NCI-H510A treated with DMSO at 0.1 percent for 48 hours (cell line): ENCODE results near the gene SSH2.

Experiments used
- DNase-seq: peaks from one replicate; lab custom pipeline; 2025; lab: John Stamatoyannopoulos, UW

Gene SSH2

GRCh38 chr17:29625037-29625750, 304.8 kb downstream of the SSH2 start:
- DNase-seq = no peak

- no peak for DNase-seq
Observed at GRCh38 chr17:29624586-29624985, 305.4 kb downstream of the SSH2 start.

GRCh38 chr17:29623283-29623647, 306.8 kb downstream of the SSH2 start:
- no peak for DNase-seq

DNA sequence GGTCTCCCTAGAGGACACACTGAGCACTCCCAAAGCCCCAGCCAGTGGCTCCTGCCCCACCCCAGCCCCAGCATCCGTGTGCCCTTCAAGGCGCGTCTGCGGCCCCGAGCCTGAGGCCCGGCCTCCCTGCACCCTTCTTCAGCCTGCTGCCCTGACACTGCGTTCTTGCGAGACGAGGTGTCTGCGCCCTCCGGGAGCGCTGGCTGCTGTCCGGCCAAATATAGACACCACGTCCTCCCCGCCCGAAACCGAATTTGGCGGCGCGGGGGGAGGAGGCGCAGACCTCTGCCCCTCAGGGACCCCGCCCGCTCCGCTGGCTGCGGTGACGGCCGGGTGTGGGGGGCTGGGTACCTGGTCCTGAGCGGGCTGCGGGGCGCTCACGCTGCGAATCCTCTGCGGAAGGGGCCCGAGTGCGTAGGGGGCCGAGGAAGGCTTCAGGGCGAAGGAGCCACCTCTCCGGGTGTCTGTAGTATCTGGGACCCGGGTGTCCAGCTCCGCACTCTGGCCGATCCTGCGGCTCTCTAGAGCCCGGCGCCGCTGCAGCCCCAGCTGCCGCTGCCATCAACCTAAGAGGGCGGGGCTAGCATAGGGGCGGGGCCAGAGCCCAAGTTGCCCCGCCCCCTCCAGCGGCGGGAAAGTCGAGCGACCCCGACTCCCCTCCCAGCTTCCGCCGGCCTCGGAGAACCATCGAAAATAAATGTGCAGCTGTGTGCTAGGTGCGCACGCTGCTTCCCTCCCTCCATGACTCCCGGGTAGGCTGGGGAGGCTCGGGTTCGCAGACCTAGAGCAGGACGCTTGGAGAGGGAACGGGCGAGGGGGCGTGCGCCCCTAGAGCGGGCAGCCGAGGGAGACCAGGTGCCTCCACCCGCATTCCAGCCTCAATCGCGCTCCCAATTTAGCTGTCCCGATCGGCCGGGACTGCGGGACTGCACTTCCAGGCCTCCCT, 307.4 kb downstream of the SSH2 start, which contains the start of gene CORO6:
CORO6 (minus strand) TSS at position 576 of the 946 bp plus-strand sequence. CDS start 1,491 bp downstream, outside the sequence.
- DNase-seq = no peak

DNA sequence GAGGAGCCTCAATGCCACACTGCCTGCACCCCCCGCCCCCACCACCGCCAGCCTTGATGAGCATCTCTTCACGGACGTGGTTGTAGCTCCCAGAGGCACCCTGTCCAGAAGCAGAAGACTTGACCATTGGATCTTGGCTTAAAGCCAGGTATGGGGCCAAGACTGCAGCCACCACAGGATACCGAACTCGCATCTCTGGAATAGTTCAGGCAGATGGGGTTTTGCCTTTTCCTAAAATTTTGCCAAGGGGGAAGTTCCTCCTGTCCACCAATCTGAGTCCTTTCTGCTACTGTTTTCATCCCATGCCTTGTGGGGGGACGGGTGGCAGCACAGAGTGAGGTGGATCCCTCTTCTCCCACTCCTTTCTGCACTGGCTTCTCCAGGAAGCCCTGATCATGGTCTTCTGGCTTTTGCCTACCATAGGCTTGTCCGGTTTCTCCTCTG, 308.3 kb downstream of the SSH2 start:
- no peak for DNase-seq

GRCh38 chr17:29620779-29621500, 309.1 kb downstream of the SSH2 start:
- no peak for DNase-seq

DNA sequence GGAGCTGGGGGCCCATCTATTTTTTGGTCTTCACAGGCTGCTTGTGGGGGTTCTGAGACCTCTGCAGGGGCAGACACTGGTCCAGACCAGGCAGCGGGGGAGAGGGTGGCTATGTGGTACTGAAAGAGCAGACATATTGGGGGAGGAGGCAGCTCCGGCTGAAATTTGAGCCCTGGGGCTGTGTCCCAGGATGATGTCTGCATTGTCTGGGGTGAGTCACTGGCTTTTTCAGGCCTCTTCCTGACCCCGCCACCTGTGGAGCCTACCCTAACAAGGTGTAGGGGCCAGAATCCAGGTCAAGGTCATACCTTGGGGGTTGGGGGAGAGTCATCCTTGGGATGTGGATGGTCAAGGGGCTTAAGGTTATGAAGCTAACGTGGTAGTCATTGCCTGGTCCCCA, 309.8 kb downstream of the SSH2 start:
- DNase-seq = no peak

DNA sequence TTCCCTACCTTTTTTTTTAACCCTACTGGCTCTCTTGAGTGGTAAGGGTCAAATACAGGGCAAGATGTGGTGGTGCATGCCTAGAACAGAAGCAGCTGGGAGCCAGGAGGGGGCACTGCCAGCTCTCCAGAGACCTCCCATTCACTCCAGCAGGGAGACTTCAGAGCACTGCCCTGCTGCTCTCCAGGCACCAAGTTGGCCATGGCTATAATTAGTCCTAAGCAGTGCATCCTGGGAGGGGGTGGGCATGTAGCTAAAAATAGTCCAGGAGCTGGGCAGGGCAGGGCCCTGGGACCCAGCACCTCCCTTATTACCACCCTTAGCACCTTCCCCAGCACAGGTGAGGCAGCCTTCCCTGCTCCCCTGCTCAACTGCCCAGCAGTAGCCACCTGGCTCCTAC, 310.8 kb downstream of the SSH2 start:
- DNase-seq = no peak

DNA sequence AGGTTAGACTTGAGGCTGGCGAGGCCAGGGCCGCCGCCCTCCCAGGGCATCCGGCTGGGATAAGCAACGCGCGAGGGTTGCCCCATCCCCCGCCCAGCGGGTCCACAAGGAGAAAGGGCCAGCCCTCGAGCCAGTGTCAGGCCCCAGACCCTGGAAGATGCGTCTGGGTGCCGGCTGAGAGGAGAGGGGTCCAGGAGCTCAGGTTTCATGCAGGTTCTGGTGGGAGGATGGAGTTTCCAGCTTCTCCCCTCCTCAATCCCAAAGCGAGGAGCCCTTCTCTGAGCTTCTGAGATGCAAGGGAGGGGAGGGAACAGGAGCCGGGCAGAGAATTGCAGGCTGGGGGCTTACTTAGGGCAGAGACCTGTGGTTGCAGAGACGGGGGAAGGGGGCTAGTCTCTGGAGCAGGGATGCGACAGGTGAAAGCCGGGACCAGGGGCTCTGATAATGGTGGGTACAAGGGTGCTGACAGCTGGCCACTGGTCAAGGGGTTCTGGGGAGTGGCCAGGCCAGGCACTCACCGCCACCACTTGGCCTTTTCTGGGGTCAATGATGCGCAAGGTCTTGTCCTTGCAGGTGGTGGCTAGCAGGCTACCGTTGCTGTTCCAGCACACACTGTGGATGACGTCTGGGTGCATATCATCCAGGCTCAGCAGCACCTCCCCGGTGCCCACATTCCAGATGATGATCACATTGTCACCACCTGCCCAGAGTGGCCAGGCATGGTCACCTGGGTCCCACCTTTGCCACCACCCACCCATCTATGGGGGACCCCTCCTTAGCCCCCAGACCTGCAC, 311.6 kb downstream of the SSH2 start:
- no peak for DNase-seq

DNA sequence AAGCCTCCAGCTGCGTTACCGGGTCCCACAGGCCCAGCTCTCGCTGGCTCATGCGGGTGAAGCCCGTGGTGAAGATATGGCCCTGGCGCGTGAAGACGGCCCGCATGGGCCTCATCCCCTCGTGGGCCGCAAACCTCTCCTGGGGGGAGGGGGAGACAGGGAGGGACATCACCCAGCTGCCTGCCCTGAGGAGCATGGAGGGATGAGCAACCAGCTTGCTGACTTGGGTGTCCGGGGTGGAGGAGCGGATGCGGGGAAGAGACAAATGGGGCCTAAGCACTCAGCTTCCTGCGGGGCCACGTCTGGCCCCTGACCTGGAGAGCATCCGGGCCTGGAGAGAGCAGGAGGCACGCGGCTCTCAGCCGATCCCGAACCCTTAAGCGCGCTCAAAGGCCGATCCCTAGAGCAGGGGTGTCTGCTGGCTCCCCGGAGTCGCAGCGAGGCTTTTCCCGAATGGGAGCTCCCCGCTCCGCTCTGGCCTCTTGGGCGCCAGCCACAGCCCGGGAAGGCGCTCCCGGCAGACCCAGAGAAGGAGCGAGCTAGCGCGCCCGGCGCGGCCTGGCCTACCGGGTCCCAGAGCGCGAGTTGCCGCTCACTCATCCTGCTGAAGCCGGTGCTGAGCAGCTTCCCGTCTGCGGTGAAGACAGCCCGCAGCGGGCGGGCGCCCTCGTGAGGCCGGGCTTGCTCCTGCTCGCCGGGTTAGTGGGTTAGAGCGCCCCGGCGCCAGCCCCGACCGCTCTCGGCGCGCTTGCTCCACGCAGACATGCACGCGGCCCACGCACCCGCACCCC, 312.4 kb downstream of the SSH2 start:
- DNase-seq = peak; percentile 11

- DNase-seq = no peak
Observed at GRCh38 chr17:29617125-29617480, 312.9 kb downstream of the SSH2 start.

GRCh38 chr17:29616300-29617048, 313.6 kb downstream of the SSH2 start:
- no peak for DNase-seq

DNA sequence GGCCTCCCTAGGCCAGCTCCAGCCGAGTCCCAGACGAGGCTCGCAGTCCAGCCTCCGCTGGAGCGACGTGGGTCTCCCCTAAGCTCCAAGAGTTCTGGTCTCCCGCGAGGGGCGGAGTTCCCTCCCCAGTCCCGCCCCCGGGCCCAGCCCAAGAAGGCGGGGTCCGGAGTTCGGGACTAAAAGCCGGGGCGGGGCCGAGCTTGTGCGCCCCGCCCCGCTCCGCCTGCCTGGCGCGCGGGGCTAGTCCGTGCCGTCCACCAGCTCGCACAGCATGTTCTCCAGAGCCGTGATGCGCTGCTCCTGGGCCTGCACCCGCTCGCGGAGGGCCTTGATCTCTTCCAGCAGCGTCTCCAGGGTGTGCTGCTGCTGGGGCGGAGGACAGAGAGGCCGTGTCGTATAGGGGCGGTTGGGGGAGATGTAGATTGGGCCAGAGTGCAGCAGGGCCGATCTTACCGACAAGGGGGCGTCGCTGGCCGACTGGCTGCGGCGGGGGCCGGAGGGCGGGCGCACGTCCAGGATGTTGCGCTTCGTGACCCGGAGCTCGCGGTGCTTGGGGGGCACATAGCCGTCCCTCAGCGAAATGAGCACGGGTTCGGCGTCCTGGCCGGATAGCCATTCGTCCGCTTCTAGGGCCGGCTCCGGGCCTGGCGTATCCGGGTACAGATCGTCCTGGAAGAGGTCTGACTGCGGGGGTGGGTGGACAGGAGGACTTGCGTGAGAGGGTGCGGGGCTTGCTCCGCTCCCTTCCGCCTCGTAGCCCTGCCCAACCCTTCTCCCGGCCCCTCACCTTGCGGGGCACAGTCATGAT, 314.3 kb downstream of the SSH2 start:
- no peak for DNase-seq

GRCh38 chr17:29615048-29615385, 315.0 kb downstream of the SSH2 start:
- DNase-seq = no peak

DNA sequence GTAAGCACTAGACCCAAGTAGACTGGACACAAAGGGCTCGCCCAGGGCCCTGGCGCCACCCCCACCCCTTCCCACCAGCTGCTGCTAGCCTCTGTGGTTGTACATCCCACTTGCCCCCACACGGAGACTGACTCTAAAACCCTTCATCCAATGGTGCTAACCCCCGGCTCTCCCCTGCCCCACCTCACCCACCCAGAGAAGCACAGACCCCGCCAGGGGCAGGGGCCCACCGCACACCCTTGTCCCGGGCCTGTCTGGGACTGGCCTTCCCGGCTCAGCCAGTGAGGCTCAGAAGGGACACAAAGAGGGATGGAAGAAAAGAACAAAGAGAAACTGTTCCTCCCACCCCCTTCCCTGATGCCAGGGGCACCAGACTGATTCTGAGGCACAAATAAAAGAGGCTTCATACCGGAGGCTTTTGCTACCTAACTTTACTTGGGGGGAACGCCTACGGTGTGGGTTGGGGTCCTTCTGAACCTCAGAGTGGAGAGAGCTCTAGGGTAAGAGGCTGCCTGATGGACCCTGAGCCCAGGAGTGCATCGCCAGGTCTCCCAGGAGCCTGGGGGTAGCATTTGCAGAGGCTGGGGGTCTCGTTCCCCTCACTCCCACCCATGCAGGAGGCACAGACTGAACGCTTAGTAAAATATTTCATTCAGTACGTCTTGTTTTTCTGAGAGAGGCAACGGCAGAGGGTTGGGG, 315.5 kb downstream of the SSH2 start:
- DNase-seq = no peak

DNA sequence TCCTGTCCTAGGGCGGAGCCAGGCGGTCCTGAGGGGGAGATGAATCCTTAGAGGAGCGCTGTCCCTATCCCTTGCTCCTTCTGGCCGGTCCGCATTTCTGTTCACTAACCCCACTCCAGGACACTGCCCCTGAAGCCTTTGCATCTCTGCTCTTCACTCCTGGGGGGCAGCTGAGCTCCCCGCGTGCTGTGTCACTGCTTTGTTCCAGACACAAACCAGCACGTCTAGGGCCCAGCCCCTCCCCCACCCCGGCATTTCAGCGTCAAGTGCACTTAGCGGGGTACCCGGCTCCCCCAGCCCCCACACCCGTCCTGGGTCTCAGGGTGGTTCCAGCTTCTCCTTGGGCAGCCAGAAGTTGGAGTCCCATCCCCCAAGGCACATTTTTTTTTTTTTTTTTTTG, 316.2 kb downstream of the SSH2 start:
- DNase-seq = no peak

- no peak for DNase-seq
Observed at GRCh38 chr17:29613352-29613837, 316.6 kb downstream of the SSH2 start.

- no peak for DNase-seq
Observed at GRCh38 chr17:29612404-29613280, 317.4 kb downstream of the SSH2 start.
